ENCODE results near the gene UGT1A7. TPM values are rescaled to one million over a fixed set of nuclear protein-coding genes. Genes with fewer than 3 reads are reported as not detected.

The UGT1A7 gene
- total RNA-seq, 4 donors from 2014 or later: 28.1 to 145 (median 78.5) TPM

DNA sequence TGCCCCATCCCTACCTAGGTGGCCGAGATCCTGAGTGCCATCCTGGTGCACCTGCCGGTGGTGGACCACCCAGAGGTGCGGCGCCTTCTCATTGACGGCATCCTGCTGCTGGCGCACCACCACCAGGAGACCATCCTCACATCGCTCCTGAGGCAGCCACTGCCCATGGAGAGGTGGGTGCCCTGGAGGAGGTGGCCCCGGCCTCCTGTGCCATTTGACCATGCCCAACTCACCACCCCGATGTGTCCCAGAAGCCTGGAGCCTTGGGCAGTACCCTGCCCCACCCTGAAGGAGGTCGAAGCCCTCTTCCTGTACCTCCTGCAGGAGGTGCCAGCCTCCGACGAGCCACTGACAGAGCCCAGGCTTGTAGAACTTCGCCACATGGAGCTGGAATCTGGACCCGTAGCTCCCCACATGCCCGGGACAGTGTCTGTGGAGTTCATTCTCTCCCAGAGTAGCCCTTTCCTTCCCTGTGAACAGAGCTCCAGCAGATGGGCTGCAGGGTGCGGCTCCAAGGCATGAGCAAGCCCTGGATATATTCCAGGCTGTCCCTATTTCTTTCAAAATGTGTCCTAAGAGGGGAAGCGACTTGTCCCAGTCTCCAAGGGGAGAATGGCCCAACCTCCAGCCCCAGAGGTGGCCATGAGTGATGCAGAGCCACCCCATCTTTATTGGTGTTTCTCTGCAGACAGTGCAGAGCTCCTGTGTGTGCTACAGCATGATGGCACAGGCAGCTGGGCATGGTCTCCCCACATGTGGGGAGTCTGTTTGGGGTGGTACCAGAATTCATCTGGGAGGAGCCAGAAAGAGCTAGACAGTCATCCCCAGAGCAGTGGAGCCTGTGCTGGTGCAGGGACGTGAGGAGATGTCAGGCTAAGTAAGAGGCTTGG is 138.4 kb downstream of the UGT1A7 start:
- 77 to 79% methylated on average over 15 to 17 of the region's 18 CpGs for WGBS, 2 donors
- intact Hi-C loops (cut with DNase I): no loop called here
- DNase-seq: no peak
- Histone ChIP-seq H3K36me3 (no peaks in the 10 kb centered on the region), H3K27me3 (no peaks in the 10 kb centered on the region), H3K9me3 (no peaks in the 10 kb centered on the region), H3K27ac (no peak overlapping the region), H3K4me3 (no peak overlapping the region), H3K4me1 (no peaks in the 10 kb centered on the region)
- no peak for TF ChIP-seq POLR2A (IDR thresholded peaks at IDR 0.05)
- TF ChIP-seq, protein P1, sequence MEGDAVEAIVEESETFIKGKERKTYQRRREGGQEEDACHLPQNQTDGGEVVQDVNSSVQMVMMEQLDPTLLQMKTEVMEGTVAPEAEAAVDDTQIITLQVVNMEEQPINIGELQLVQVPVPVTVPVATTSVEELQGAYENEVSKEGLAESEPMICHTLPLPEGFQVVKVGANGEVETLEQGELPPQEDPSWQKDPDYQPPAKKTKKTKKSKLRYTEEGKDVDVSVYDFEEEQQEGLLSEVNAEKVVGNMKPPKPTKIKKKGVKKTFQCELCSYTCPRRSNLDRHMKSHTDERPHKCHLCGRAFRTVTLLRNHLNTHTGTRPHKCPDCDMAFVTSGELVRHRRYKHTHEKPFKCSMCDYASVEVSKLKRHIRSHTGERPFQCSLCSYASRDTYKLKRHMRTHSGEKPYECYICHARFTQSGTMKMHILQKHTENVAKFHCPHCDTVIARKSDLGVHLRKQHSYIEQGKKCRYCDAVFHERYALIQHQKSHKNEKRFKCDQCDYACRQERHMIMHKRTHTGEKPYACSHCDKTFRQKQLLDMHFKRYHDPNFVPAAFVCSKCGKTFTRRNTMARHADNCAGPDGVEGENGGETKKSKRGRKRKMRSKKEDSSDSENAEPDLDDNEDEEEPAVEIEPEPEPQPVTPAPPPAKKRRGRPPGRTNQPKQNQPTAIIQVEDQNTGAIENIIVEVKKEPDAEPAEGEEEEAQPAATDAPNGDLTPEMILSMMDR (IDR thresholded peaks at IDR 0.05): no peak

DNA sequence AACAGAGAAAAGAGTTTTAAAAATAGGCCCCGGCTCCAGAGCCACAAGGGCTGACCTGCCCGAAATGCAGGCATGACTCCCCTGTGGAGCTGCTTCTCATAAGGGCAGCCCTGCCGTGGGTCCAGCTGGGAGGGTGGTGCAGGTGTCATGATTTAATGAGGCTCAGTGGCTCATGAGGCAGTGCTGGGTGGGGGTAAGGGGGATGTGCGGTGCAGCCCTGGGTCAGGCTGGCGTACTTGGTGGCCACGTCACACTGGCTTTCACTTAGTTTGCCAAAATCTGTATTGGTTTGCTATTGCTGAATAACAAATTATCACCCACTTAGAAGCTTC is 139.0 kb downstream of the UGT1A7 start:
- H3K4me1 ChIP-seq: no peaks in the 10 kb centered on the region
- H3K36me3 ChIP-seq: no peaks in the 10 kb centered on the region
- no peak for DNase-seq
- intact Hi-C loops (cut with DNase I): no loop called here
- 75 to 96% methylated on average over 6 of the region's 6 CpGs for WGBS, 2 donors
- TF ChIP-seq, protein P1 (IDR thresholded peaks at IDR 0.05): no peak
- no peak for TF ChIP-seq POLR2A (IDR thresholded peaks at IDR 0.05)
- H3K27me3 ChIP-seq: no peaks in the 10 kb centered on the region
- H3K9me3 ChIP-seq: no peaks in the 10 kb centered on the region
- no peak overlapping the region for H3K27ac ChIP-seq
- no peak overlapping the region for H3K4me3 ChIP-seq

DNA sequence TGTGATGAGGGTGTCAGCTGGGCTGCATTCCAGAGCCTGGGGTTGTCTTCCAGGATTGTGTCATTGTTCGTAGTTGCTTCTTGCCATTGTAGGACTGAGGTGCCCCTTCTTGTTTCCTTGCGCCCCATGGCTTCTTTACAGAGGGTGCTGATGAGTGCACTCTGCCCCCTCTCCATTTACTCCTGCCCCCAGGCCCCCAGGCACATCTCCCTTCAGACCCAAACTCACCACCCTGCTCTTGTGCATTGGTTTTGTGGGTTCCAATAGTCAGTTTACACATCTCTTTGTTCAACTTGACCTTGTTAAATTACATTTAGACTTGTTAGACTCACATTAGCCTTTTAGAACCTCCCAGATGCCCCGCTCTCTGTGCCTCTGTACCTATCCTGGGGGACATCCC is 139.5 kb downstream of the UGT1A7 start:
- no peaks in the 10 kb centered on the region for H3K36me3 ChIP-seq
- H3K27me3 ChIP-seq: no peaks in the 10 kb centered on the region
- no peak overlapping the region for H3K27ac ChIP-seq
- intact Hi-C loops (cut with DNase I): no loop called here
- H3K4me1 ChIP-seq: no peaks in the 10 kb centered on the region
- no peak overlapping the region for H3K4me3 ChIP-seq
- no peak for DNase-seq
- no peak for TF ChIP-seq POLR2A (IDR thresholded peaks at IDR 0.05)
- TF ChIP-seq, protein P1 (IDR thresholded peaks at IDR 0.05): no peak
- H3K9me3 ChIP-seq: no peaks in the 10 kb centered on the region
- WGBS, 2 donors: 84 to 94% methylated on average over 2 to 3 of the region's 3 CpGs

GRCh38 chr2:233821709-233822100 is 140.0 kb downstream of the UGT1A7 start:
- H3K9me3 ChIP-seq: no peaks in the 10 kb centered on the region
- 93 to 94% methylated on average over 7 of the region's 8 CpGs for WGBS, 2 donors
- no peak for TF ChIP-seq POLR2A (IDR thresholded peaks at IDR 0.05)
- TF ChIP-seq, protein P1 (IDR thresholded peaks at IDR 0.05): no peak
- intact Hi-C loops (cut with DNase I): no loop called here
- H3K27me3 ChIP-seq: no peaks in the 10 kb centered on the region
- H3K4me3 ChIP-seq: no peak overlapping the region
- no peaks in the 10 kb centered on the region for H3K4me1 ChIP-seq
- H3K27ac ChIP-seq: no peak overlapping the region
- no peaks in the 10 kb centered on the region for H3K36me3 ChIP-seq
- no peak for DNase-seq

DNA sequence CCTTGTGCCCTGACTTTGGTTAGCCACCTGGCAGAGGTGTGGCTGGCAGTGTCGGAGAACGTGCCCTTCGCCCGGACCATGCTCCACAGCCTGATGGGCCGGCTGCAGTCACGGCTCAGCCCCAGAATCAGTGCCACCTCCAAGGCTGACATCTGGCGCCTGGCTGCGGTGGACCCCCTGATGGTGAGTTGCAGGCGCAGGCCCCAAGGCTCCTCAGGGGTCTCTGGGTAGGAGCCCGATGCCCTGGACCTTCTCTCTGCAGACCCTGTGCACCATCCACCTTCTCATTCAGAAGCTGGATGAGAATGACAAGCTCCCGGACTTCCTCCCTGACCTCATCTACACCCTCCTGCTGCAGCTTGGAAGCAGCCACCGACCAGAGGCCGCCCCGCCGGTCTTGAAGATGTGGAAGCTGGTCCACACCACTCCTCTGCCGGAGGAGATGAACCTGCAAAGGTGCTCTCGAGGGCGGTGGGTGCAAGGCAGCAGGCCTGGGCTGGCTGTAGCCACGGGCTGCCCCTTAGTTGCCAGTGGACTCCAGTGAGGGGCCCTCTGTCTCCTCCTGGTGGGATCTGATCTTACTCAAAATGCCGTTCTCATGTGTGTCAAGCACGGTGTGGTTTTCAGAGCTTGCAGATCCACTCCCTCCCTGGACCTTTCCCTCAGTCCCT is 140.5 kb downstream of the UGT1A7 start:
- intact Hi-C loops (cut with DNase I): no loop called here
- 84 to 88% methylated on average over 3 to 10 of the region's 21 CpGs for whole genome bisulfite sequencing, 2 donors
- TF ChIP-seq, protein P1 (IDR thresholded peaks at IDR 0.05): no peak
- TF ChIP-seq POLR2A (IDR thresholded peaks at IDR 0.05): no peak

More for the DNA sequence above, 140.5 kb downstream of the UGT1A7 start:
- Histone ChIP-seq H3K4me1 (no peaks in the 10 kb centered on the region), H3K27ac (no peak overlapping the region), H3K9me3 (no peaks in the 10 kb centered on the region), H3K4me3 (no peak overlapping the region), H3K27me3 (no peaks in the 10 kb centered on the region), H3K36me3 (no peaks in the 10 kb centered on the region)
- no peak for DNase-seq

Measured in esophagus squamous epithelium (tissue), 5 donors.